Activated CD4-positive, alpha-beta T cell treated with anti-CD3 and anti-CD28 coated beads for 36 hours (primary cell): ENCODE data around the gene KCNN3. TPM values are rescaled to one million over a fixed set of nuclear protein-coding genes. Genes with fewer than 3 reads are reported as not detected.
A peak's percentile ranks its signal among the peaks of the same experiment; 100 is the strongest.
"Not testable (repeated sequence)": the region's sequence is repeated elsewhere in the genome, so short reads cannot be mapped to it uniquely, and the experiment has no call there.

ENCODE experiments used
- ATAC-seq: fragments of 200-7000 bp; cut with Tn5 transposase; one replicate; pipeline ENCODE4 v1.10.0; 2021; ENCODE audit warnings: mild to moderate bottlenecking, moderate library complexity
- CTCF ChIA-PET: fragments of 350-600 bp; sonication (Branson Sonifier 250); formaldehyde crosslinking; loops from one replicate; lab custom pipeline; 2021; ENCODE audit warnings: antibody characterized with exemption; lab: Charles Lee
- POLR2A ChIA-PET: fragments of 350-600 bp; sonication (Branson Sonifier 250); formaldehyde crosslinking; loops from one replicate; lab custom pipeline; 2021; ENCODE audit warnings: antibody characterized with exemption, inconsistent platforms; lab: Charles Lee
- DNase-seq: peaks from one replicate; pipeline ENCODE4 v3.0.0-alpha.2; 2020
- H3K27ac Mint-ChIP-seq: one replicate; pipeline ENCODE4 v1.8.0; 2021; ENCODE audit warnings: mixed read lengths
- H3K27me3 Mint-ChIP-seq: one replicate; pipeline ENCODE4 v1.8.0; 2021; ENCODE audit warnings: mixed read lengths
- H3K36me3 Mint-ChIP-seq: one replicate; pipeline ENCODE4 v1.8.0; 2021; ENCODE audit warnings: low read depth, mixed read lengths
- H3K4me1 Mint-ChIP-seq: one replicate; pipeline ENCODE4 v1.8.0; 2021; ENCODE audit warnings: mixed read lengths
- H3K4me3 Mint-ChIP-seq: one replicate; pipeline ENCODE4 v1.8.0; 2021; ENCODE audit warnings: mild to moderate bottlenecking, moderate library complexity, mixed read lengths
- H3K9me3 Mint-ChIP-seq: one replicate; pipeline ENCODE4 v1.8.0; 2021; ENCODE audit warnings: low read depth, mixed read lengths
- intact Hi-C, 2 experiments: fragments of 100-400 bp; cut with DNase I in 1 of 2; cut with micrococcal nuclease in 1 of 2; formaldehyde crosslinking; loops; one replicate each; pipeline versions ENCODE4 v1.14.2 to v1.15.1; 2022 to 2024; cut with DNase I, micrococcal nuclease
- total RNA-seq, 2 experiments: library from RNA; stranded (reverse); gene quantifications; one replicate each; pipeline ENCODE4 v1.2.3, GENCODE V29; 2021

Gene KCNN3
- total RNA-seq: under 1 TPM; 0.18 to 0.25 TPM

DNA sequence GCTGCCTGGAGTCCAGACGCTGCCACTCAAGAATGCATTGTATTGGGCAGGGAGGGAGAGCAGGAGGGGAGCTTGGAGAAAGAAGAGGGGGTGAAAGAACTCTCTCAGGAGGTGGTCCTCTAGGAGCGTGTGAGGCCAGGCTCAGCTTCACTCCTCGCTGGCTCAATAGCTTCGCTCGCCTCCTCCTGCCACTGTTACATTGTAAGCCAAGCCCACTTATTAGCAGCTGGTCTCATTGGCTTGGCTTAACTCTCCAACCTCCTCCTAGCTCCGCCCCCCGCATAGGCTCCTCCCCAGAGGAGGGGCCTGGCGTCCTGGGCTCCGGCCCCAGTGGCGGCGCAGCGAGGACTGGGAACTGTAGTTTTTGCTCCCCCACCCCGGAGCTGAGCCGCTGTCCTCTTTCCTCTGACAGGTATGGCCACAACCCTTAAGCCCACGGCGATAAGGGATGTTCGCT lies at the start of gene KCNN3:
KCNN3 (minus strand) TSS at position 167 of the 457 bp plus-strand sequence. CDS start 317 bp downstream, outside the sequence.
- intact Hi-C loops: no loop called here
- peak; percentile 97 for ATAC-seq
- ChIA-PET CTCF (interaction anchor here (0.6 to 2.3 kb wide), 4 partner anchors 9 to 325 kb away, joined by 3 to 11 read pairs (median 6); no protein-coding TSS in a partner anchor), POLR2A (no interaction called here)
- H3K27me3 Mint-ChIP-seq: peaks cover 42% of the 10 kb centered on the region
- no peak within 1 kb of the TSS for H3K27ac Mint-ChIP-seq
- no peaks in the 10 kb centered on the region for H3K9me3 Mint-ChIP-seq
- peaks cover 42% of the 10 kb centered on the region for H3K4me1 Mint-ChIP-seq
- H3K36me3 Mint-ChIP-seq: no peaks in the 10 kb centered on the region
- DNase-seq: peak; percentile 88
- H3K4me3 Mint-ChIP-seq: no peak within 1 kb of the TSS

DNA sequence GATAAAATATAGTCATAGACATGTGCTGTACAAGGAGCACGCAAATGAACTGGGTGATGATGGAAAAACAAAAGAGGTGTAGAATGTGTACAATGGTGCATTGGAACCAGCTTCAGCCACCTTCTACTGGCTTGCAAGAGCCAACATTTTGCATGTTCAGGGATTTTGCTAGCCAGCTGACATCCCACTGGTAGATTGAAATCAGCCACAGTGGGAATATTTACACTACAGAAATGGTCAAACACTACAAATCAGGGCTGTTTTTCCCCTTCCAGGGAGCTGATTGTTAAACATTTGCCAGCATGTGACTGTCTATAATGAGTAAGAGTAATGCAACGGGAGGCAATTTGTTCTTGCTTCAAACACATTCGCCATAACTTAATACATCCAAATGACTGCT lies 43.2 kb upstream of the KCNN3 start:
- intact Hi-C loops: no loop called here
- ChIA-PET POLR2A (interaction anchor here (0.6 kb wide), 1 partner anchor 35 kb away, joined by 6 read pairs; no protein-coding TSS in a partner anchor), CTCF (interaction anchor here (0.6 to 0.7 kb wide), 2 partner anchors 23 to 175 kb away, joined by 3 read pairs; no protein-coding TSS in a partner anchor)
- H3K4me1 Mint-ChIP-seq: no peaks in the 10 kb centered on the region
- H3K4me3 Mint-ChIP-seq: no peak overlapping the region
- H3K36me3 Mint-ChIP-seq: peaks cover 6% of the 10 kb centered on the region
- DNase-seq: no peak
- ATAC-seq: no peak
- no peak overlapping the region for H3K27ac Mint-ChIP-seq
- no peaks in the 10 kb centered on the region for H3K9me3 Mint-ChIP-seq
- no peaks in the 10 kb centered on the region for H3K27me3 Mint-ChIP-seq

DNA sequence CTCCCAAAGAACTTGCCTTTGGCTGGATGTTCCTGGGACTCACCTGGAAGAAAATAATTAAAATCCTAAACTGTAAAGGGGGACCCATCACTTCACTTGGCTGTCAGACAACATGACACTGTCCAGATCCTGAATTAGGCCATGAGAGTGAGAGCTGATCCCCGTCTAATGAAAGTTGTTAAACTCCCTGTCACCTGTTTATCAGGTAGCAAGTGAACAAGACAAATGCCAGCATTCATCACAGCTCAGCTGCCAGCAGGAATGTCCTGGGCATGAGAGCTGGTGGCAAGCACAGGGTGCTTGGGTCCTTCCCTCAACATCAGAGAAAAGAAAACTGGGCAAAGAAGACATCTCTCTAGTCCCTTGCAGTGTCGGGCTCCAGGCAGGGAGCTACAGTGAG lies 42.7 kb upstream of the KCNN3 start:
- Mint-ChIP-seq H3K9me3 (no peaks in the 10 kb centered on the region), H3K4me1 (no peaks in the 10 kb centered on the region), H3K27me3 (no peaks in the 10 kb centered on the region), H3K4me3 (no peak overlapping the region), H3K27ac (no peak overlapping the region), H3K36me3 (peaks cover 6% of the 10 kb centered on the region)
- ChIA-PET CTCF (interaction anchor here (0.6 to 0.7 kb wide), 2 partner anchors 23 to 175 kb away, joined by 3 read pairs; no protein-coding TSS in a partner anchor), POLR2A (interaction anchor here (0.6 kb wide), 1 partner anchor 36 kb away, joined by 6 read pairs; no protein-coding TSS in a partner anchor)
- ATAC-seq: no peak
- no peak for DNase-seq
- intact Hi-C loops: no loop called here

DNA sequence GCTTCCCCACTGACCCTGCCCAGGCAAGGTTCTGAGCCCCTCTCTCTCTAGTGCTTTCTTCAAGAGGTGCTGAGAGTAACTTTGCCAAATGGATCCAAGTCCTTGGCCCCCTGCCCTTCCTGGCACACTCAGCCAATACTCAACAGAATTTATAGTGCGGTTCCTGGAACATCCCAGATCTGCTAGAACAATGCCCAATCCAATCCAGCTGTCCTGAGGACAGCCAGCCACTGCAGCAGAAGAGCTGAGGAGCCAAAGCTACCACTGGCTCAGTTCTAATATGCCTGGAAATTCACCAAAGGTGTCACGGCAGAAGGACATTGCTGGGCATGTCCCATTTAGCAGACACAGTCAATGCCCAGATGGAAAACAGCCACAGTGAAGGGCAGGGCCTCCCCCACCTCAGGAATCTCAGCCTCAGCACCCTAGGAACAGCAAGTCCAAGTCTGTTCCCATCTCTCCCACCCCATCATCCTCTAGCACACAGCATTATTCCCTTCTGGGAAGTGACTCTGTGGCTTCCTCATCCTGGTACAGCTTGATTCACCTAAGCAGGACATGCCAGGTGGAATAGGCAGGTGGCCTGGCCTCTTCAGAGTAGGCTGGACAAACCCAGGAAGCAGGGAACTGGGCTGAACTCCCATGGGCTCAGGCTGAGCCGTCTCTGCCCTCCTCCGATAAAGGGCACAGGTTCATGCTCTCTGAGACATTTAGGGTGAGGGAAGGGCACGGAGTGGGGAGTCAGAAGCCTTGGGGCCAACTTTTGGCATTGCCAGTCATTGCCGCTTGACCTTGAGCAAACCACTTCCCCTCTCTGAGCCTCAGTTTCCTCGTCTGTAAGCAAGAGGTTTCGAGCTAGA lies 41.8 kb upstream of the KCNN3 start:
- peaks cover 5% of the 10 kb centered on the region for H3K36me3 Mint-ChIP-seq
- no peak overlapping the region for H3K4me3 Mint-ChIP-seq
- ATAC-seq: no peak
- no peaks in the 10 kb centered on the region for H3K4me1 Mint-ChIP-seq
- no peaks in the 10 kb centered on the region for H3K27me3 Mint-ChIP-seq
- intact Hi-C loops: no loop called here
- POLR2A ChIA-PET: no interaction called here
- no peak overlapping the region for H3K27ac Mint-ChIP-seq
- H3K9me3 Mint-ChIP-seq: no peaks in the 10 kb centered on the region
- CTCF ChIA-PET: no interaction called here
- DNase-seq: no peak

DNA sequence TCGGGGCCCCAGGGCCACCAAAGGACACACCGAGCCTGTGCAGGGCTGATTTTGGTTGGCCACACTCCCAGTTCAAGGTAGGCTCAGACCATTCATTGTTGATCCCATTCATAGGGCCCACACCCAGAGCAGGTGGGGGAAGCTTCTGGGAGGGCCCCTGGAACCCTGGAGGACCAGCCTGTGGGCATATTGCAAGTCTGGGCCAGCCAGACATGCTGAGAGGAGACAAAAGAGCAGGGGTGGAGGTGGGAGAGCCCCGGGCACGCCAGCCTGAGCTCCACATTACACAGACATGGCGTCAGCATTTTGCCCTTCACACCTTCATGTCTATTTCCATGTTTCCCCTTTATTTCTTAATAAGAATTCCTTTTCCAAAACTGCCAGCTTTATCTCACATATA lies 40.8 kb upstream of the KCNN3 start:
- H3K4me1 Mint-ChIP-seq: no peaks in the 10 kb centered on the region
- no peak for DNase-seq
- no peak for ATAC-seq
- H3K27ac Mint-ChIP-seq: no peak overlapping the region
- H3K4me3 Mint-ChIP-seq: no peak overlapping the region
- H3K9me3 Mint-ChIP-seq: no peaks in the 10 kb centered on the region
- POLR2A ChIA-PET: no interaction called here
- H3K36me3 Mint-ChIP-seq: no peaks in the 10 kb centered on the region
- intact Hi-C loops: no loop called here
- no peaks in the 10 kb centered on the region for H3K27me3 Mint-ChIP-seq
- CTCF ChIA-PET: interaction anchor here (1.1 kb wide), 1 partner anchor 19 kb away, joined by 3 read pairs; no protein-coding TSS in a partner anchor

DNA sequence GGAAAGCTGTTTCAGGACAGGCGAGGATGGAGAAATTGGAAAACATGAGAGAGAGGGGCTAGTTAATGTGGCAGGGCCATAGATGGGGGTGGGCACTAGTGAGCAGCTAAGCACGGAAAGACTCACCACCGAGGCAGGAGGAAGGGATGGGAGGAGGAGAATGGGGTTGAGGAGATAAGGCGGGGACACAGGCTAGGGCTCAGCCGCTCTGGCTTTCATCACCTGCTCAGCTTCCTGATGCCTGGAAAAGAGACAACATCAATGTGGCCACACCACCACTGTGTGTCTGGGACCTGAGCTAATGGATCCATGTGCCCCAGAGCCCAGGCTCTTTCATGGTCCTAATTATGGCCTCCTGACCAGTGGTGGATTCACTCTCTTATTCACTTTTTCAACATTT lies 38.9 kb upstream of the KCNN3 start:
- H3K27ac Mint-ChIP-seq: no peak overlapping the region
- no peaks in the 10 kb centered on the region for H3K9me3 Mint-ChIP-seq
- H3K36me3 Mint-ChIP-seq: no peaks in the 10 kb centered on the region
- ATAC-seq: no peak
- H3K27me3 Mint-ChIP-seq: no peaks in the 10 kb centered on the region
- CTCF ChIA-PET: no interaction called here
- no peak for DNase-seq
- POLR2A ChIA-PET: no interaction called here
- intact Hi-C loops: no loop called here
- no peak overlapping the region for H3K4me3 Mint-ChIP-seq
- H3K4me1 Mint-ChIP-seq: no peaks in the 10 kb centered on the region

DNA sequence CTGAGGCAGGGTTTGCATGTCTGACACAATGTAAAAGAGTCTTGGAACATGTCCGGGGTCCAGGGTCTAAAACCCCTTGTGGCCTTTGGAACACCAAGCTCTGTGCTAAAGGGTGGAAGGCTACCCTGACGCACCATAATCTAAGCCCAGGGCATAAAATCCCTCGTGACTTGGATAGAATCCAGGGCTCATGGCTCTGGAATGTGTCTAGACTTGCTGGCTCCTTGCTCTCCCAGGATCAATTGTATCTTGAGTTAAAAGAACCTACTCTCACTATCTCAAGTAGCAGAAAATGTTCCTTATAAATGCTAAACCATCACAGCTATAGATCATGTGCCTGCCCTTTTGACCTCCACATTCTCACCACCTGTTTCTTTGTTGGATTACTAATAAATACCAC lies 38.0 kb upstream of the KCNN3 start:
- H3K4me3 Mint-ChIP-seq, CTCF ChIA-PET, DNase-seq, H3K27me3 Mint-ChIP-seq, H3K36me3 Mint-ChIP-seq, ATAC-seq, H3K4me1 Mint-ChIP-seq, H3K9me3 Mint-ChIP-seq, H3K27ac Mint-ChIP-seq, intact Hi-C loops: not testable (repeated sequence)
- POLR2A ChIA-PET: interaction anchor here (0.7 kb wide), 1 partner anchor 64 kb away, joined by 3 read pairs; no protein-coding TSS in a partner anchor

DNA sequence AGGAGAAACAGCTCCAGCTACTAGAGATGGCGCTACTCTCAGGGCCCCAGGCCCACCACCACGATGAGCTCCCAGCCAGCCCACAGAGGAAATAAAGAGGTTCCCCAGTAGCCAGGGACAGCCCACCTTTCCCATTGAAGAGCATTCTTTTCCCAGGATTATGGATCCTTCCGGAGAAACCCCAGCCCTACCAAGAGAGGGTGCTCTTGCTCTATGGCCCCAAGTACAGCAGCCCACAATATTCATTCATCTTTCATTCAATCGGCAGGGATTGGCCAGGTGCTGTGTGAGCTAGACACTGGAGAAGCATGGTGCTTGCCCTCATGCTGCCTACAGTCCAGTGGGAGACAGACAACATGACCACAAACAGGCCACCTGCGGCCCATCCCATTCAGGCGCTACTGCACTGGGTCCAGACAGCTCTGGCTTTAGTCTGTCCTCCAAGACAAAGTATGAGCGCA lies 36.6 kb upstream of the KCNN3 start:
- POLR2A ChIA-PET: no interaction called here
- CTCF ChIA-PET: interaction anchor here (0.8 to 1.2 kb wide), 4 partner anchors 45 to 260 kb away, joined by 3 read pairs; no protein-coding TSS in a partner anchor
- no peaks in the 10 kb centered on the region for H3K27me3 Mint-ChIP-seq
- no peak for DNase-seq
- no peak overlapping the region for H3K4me3 Mint-ChIP-seq
- no peaks in the 10 kb centered on the region for H3K4me1 Mint-ChIP-seq
- intact Hi-C loops: loop anchor here in 1 of 2 experiments (1.0 kb wide), 1 partner anchor 155 kb away; no protein-coding TSS in a partner anchor
- no peaks in the 10 kb centered on the region for H3K36me3 Mint-ChIP-seq
- peak; percentile 47 for ATAC-seq
- H3K9me3 Mint-ChIP-seq: no peaks in the 10 kb centered on the region
- no peak overlapping the region for H3K27ac Mint-ChIP-seq

DNA sequence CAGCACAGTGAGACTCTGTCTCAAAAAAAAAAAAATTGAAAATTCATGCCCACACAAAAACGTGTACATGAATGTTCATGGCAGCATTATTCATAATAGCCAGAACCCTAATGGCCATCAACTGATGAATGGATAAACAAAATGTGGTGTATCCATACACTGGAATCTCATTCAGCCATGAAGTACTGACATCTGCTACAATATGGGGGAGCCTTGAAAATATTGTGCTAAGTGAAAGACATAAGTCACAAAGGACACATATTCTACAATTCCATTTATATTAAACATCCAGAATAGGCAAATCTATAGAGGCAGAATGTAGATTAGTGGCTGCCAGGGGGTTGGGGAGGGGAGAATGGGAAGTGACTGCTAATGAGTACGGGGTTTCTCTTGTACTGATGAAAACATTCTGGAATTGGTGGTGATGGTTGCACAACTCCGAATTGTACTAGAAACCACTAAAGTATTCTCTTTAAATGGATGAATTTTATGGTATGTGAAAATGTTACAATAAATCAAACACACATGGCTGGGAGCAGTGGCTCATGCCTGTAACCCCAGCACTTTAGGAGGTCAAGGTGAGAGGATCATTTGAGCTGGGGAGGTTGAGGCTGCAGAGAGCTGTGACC lies 33.0 kb upstream of the KCNN3 start:
- H3K9me3 Mint-ChIP-seq: no peaks in the 10 kb centered on the region
- no peak for ATAC-seq
- no peaks in the 10 kb centered on the region for H3K36me3 Mint-ChIP-seq
- H3K27me3 Mint-ChIP-seq: peaks cover 2% of the 10 kb centered on the region
- H3K4me3 Mint-ChIP-seq: no peak overlapping the region
- DNase-seq: no peak
- H3K4me1 Mint-ChIP-seq: no peaks in the 10 kb centered on the region
- CTCF ChIA-PET: no interaction called here
- POLR2A ChIA-PET: no interaction called here
- intact Hi-C loops: no loop called here
- no peak overlapping the region for H3K27ac Mint-ChIP-seq

DNA sequence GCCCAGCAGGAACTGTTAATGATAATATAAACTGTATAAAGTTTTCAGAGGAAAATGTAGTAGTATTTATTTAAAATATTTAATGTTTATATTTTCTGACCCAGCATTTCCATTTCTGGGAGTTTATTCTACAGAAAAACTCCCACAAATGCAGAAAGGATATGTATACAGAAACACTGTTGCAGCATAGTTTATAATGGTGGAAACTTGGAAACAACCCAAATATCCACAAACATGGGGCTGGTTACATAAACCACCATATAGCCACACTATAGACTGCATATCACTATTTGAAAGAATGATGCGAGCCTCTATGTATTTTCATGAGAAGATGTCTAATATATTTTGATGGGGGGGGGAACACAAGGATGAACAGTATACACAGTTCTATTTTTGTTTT lies 31.5 kb upstream of the KCNN3 start:
- no peaks in the 10 kb centered on the region for H3K4me1 Mint-ChIP-seq
- DNase-seq (no peak), ATAC-seq (no peak)
- H3K27me3 Mint-ChIP-seq: peaks cover 2% of the 10 kb centered on the region
- CTCF ChIA-PET: interaction anchor here (0.6 to 1.1 kb wide), 3 partner anchors 23 to 341 kb away, joined by 3 read pairs; no protein-coding TSS in a partner anchor
- POLR2A ChIA-PET: no interaction called here
- no peak overlapping the region for H3K4me3 Mint-ChIP-seq
- H3K27ac Mint-ChIP-seq: no peak overlapping the region
- intact Hi-C loops: no loop called here
- H3K9me3 Mint-ChIP-seq: no peaks in the 10 kb centered on the region
- H3K36me3 Mint-ChIP-seq: no peaks in the 10 kb centered on the region

DNA sequence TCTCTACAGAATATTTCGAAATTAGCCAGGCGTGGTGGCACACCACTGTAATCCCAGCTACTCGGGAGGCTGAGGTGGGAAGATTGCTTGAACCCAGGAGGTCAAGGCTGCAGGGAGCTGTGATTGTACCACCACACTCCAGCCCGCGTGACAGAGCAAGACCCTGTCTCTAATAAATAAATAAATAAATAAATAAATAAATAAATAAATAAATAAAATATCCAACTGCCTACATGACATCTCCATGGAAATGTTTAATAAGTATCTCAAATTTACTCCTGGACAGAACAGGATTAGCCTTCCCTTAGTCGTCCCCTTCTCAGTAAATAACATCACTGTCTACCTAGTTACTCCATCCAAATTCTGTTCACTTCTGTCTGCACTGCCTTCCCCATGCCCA lies 29.0 kb upstream of the KCNN3 start:
- Mint-ChIP-seq H3K4me1 (no peaks in the 10 kb centered on the region), H3K9me3 (no peaks in the 10 kb centered on the region), H3K4me3 (no peak overlapping the region), H3K36me3 (no peaks in the 10 kb centered on the region), H3K27me3 (peaks cover 2% of the 10 kb centered on the region), H3K27ac (no peak overlapping the region)
- DNase-seq: no peak
- ChIA-PET POLR2A (no interaction called here), CTCF (no interaction called here)
- no peak for ATAC-seq
- intact Hi-C loops: no loop called here
